Central memory CD8-positive, alpha-beta T cell (primary cell): Measurements from ENCODE around the gene MED1.
"Not testable (repeated sequence)": the region's sequence is repeated elsewhere in the genome, so short reads cannot be mapped to it uniquely, and the experiment has no call there.

ENCODE experiments used
- ATAC-seq: fragments of 150-1000 bp; cut with Tn5 transposase; replicated peaks from 2 replicates; pipeline ENCODE4 v1.10.0; 2022; ENCODE audit warnings: mild to moderate bottlenecking, moderate FRiP score, moderate number of reproducible peaks; ENCODE audit not compliant: poor library complexity, severe bottlenecking; ENCODE audit errors: extremely low read depth
- DNase-seq, 2 donors: peaks; one replicate each; pipeline ENCODE4 v3.0.0; 2021; ENCODE audit warnings: low spot score in 2 of 2
- H3K27ac Mint-ChIP-seq: one replicate; pipeline ENCODE4 v1.8.0; 2022; ENCODE audit warnings: low read depth, mild to moderate bottlenecking, moderate library complexity, mixed read lengths
- H3K27me3 Mint-ChIP-seq: one replicate; pipeline ENCODE4 v1.8.0; 2022; ENCODE audit warnings: mixed read lengths
- H3K36me3 Mint-ChIP-seq: one replicate; pipeline ENCODE4 v1.8.0; 2022; ENCODE audit warnings: mild to moderate bottlenecking, moderate library complexity, mixed read lengths; ENCODE audit not compliant: insufficient read depth
- H3K4me1 Mint-ChIP-seq: one replicate; pipeline ENCODE4 v1.8.0; 2022; ENCODE audit warnings: mixed read lengths
- H3K4me3 Mint-ChIP-seq: one replicate; pipeline ENCODE4 v1.8.0; 2022; ENCODE audit warnings: mild to moderate bottlenecking, moderate library complexity, mixed read lengths
- H3K9me3 Mint-ChIP-seq: one replicate; pipeline ENCODE4 v1.8.0; 2022; ENCODE audit warnings: mixed read lengths

MED1 gene

GRCh38 chr17:39450847-39451581 is at the start of gene MED1:
MED1 (minus strand) TSS chr17:39451263; CDS start chr17:39451062, 201 bp downstream.
- no peaks in the 10 kb centered on the region for H3K27me3 Mint-ChIP-seq
- peaks cover 39% of the 10 kb centered on the region for H3K36me3 Mint-ChIP-seq
- H3K9me3 Mint-ChIP-seq: no peaks in the 10 kb centered on the region
- peak within 1 kb of the TSS; percentile 94 for H3K27ac Mint-ChIP-seq
- peak; percentile 84 to 89 for DNase-seq
- H3K4me3 Mint-ChIP-seq: peak within 1 kb of the TSS; percentile 94
- H3K4me1 Mint-ChIP-seq: peaks cover 19% of the 10 kb centered on the region
- ATAC-seq: peak; percentile 96

GRCh38 chr17:39496921-39497320 is 45.9 kb upstream of the MED1 start:
- H3K4me3 Mint-ChIP-seq, H3K27me3 Mint-ChIP-seq, DNase-seq, H3K9me3 Mint-ChIP-seq, H3K27ac Mint-ChIP-seq, H3K4me1 Mint-ChIP-seq, ATAC-seq: not testable (repeated sequence)
- peaks cover 91% of the 10 kb centered on the region for H3K36me3 Mint-ChIP-seq

- H3K4me1 Mint-ChIP-seq: no peaks in the 10 kb centered on the region
- no peak overlapping the region for H3K27ac Mint-ChIP-seq
- DNase-seq (no peak), ATAC-seq (no peak)
- peaks cover 48% of the 10 kb centered on the region for H3K36me3 Mint-ChIP-seq
- H3K27me3 Mint-ChIP-seq: no peaks in the 10 kb centered on the region
- no peaks in the 10 kb centered on the region for H3K9me3 Mint-ChIP-seq
- no peak overlapping the region for H3K4me3 Mint-ChIP-seq
Measured at GRCh38 chr17:39487946-39488345, 36.9 kb upstream of the MED1 start.

- H3K4me1 Mint-ChIP-seq, H3K27me3 Mint-ChIP-seq, H3K4me3 Mint-ChIP-seq, ATAC-seq, H3K9me3 Mint-ChIP-seq, DNase-seq: not testable (repeated sequence)
- Mint-ChIP-seq H3K27ac (peak overlapping the region; percentile 29), H3K36me3 (peaks cover 45% of the 10 kb centered on the region)
Measured at GRCh38 chr17:39487490-39487889, 36.4 kb upstream of the MED1 start.

GRCh38 chr17:39486242-39486641 is 35.2 kb upstream of the MED1 start:
- no peak overlapping the region for H3K4me3 Mint-ChIP-seq
- no peak for DNase-seq
- no peaks in the 10 kb centered on the region for H3K9me3 Mint-ChIP-seq
- no peak overlapping the region for H3K27ac Mint-ChIP-seq
- no peak for ATAC-seq
- peaks cover 45% of the 10 kb centered on the region for H3K36me3 Mint-ChIP-seq
- H3K4me1 Mint-ChIP-seq: no peaks in the 10 kb centered on the region
- H3K27me3 Mint-ChIP-seq: no peaks in the 10 kb centered on the region

- ATAC-seq (no peak), DNase-seq (no peak)
- H3K4me1 Mint-ChIP-seq: no peaks in the 10 kb centered on the region
- H3K9me3 Mint-ChIP-seq: no peaks in the 10 kb centered on the region
- no peaks in the 10 kb centered on the region for H3K27me3 Mint-ChIP-seq
- peaks cover 44% of the 10 kb centered on the region for H3K36me3 Mint-ChIP-seq
- H3K27ac Mint-ChIP-seq: no peak overlapping the region
- no peak overlapping the region for H3K4me3 Mint-ChIP-seq
Measured at GRCh38 chr17:39485555-39485954, 34.5 kb upstream of the MED1 start.

- H3K9me3 Mint-ChIP-seq: no peaks in the 10 kb centered on the region
- no peak overlapping the region for H3K27ac Mint-ChIP-seq
- peaks cover 45% of the 10 kb centered on the region for H3K36me3 Mint-ChIP-seq
- no peaks in the 10 kb centered on the region for H3K27me3 Mint-ChIP-seq
- no peaks in the 10 kb centered on the region for H3K4me1 Mint-ChIP-seq
- DNase-seq (no peak), ATAC-seq (no peak)
- no peak overlapping the region for H3K4me3 Mint-ChIP-seq
Measured at GRCh38 chr17:39484178-39484577, 33.1 kb upstream of the MED1 start.

GRCh38 chr17:39483506-39483905 is 32.4 kb upstream of the MED1 start:
- Mint-ChIP-seq H3K27ac (no peak overlapping the region), H3K36me3 (peaks cover 43% of the 10 kb centered on the region), H3K4me3 (no peak overlapping the region), H3K9me3 (no peaks in the 10 kb centered on the region), H3K27me3 (no peaks in the 10 kb centered on the region), H3K4me1 (no peaks in the 10 kb centered on the region)
- no peak for ATAC-seq
- no peak for DNase-seq

- ATAC-seq, H3K4me3 Mint-ChIP-seq, DNase-seq, H3K27ac Mint-ChIP-seq, H3K4me1 Mint-ChIP-seq, H3K9me3 Mint-ChIP-seq, H3K27me3 Mint-ChIP-seq: not testable (repeated sequence)
- H3K36me3 Mint-ChIP-seq: peaks cover 51% of the 10 kb centered on the region
Measured at GRCh38 chr17:39479631-39480030, 28.6 kb upstream of the MED1 start.

- no peak for ATAC-seq
- Mint-ChIP-seq H3K27me3 (no peaks in the 10 kb centered on the region), H3K27ac (no peak overlapping the region), H3K36me3 (peaks cover 58% of the 10 kb centered on the region), H3K9me3 (no peaks in the 10 kb centered on the region), H3K4me1 (peaks cover 6% of the 10 kb centered on the region), H3K4me3 (no peak overlapping the region)
- no peak for DNase-seq
Measured at GRCh38 chr17:39473310-39473709, 22.2 kb upstream of the MED1 start.

GRCh38 chr17:39468610-39469009 is 17.5 kb upstream of the MED1 start:
- H3K9me3 Mint-ChIP-seq: not testable (repeated sequence)

GRCh38 chr17:39464639-39465181 is 13.6 kb upstream of the MED1 start:
- not testable (repeated sequence) for H3K9me3 Mint-ChIP-seq, H3K27me3 Mint-ChIP-seq, DNase-seq, ATAC-seq
- Mint-ChIP-seq H3K27ac (peak overlapping the region; percentile 71), H3K36me3 (peaks cover 44% of the 10 kb centered on the region), H3K4me1 (peaks cover 41% of the 10 kb centered on the region), H3K4me3 (peak overlapping the region; percentile 85)

More at GRCh38 chr17:39468610-39469009, 17.5 kb upstream of the MED1 start:
- H3K4me1 Mint-ChIP-seq: peaks cover 33% of the 10 kb centered on the region
- H3K4me3 Mint-ChIP-seq, H3K27me3 Mint-ChIP-seq, H3K27ac Mint-ChIP-seq, DNase-seq, ATAC-seq: not testable (repeated sequence)
- peaks cover 54% of the 10 kb centered on the region for H3K36me3 Mint-ChIP-seq
